ENCODE data around the gene GALNT8. TPM values are rescaled to one million over a fixed set of nuclear protein-coding genes. Genes with fewer than 3 reads are reported as not detected.

GALNT8 gene
- total RNA-seq, 1 experiment from 2014 or later, result 5.4 TPM

GRCh38 chr12:4771960-4772566 is 51.9 kb downstream of the GALNT8 start:
- no peaks in the 10 kb centered on the region for H4K20me1 ChIP-seq (ENCODE audit: control insufficient read depth, insufficient read depth, insufficient read length)
- Mint-ChIP-seq H3K4me3 (no peak overlapping the region), H3K27me3 (ENCODE audit: low read depth) (no peaks in the 10 kb centered on the region), H3K9me3 (no peaks in the 10 kb centered on the region), H3K36me3 (ENCODE audit: insufficient read depth in 1 of 3, low read depth in 3 of 3) (peaks cover 0 to 6% (median 0%) of the 10 kb centered on the region in 3 experiments; a peak in 3 of 7 replicates), H3K4me1 (no peaks in the 10 kb centered on the region), H3K27ac (peak overlapping the region in 1 of 3 experiments; percentile 10; a peak in 1 of 7 replicates)
- H2AK5ac ChIP-seq (ENCODE audit: insufficient read length, low read length), result no peak overlapping the region
- DNase-seq, result no peak
- no peaks in the 10 kb centered on the region for H3K27me3 ChIP-seq (ENCODE audit: insufficient read depth, low read length)
- H3K4ac ChIP-seq (ENCODE audit: low read depth, low read length), result no peak overlapping the region
- WGBS (ENCODE audit: extremely low coverage, insufficient read length, low lambda C conversion rate), result no CpG with 5 or more reads among the region's 11 CpGs
- H2BK5ac ChIP-seq (ENCODE audit: insufficient read length, low read length), result no peak overlapping the region
- no peak overlapping the region for H3T11ph ChIP-seq (ENCODE audit: low read length)
- H2BK15ac ChIP-seq (ENCODE audit: low read depth, low read length), result no peak overlapping the region
- no peak for TF ChIP-seq CTCF (conservative IDR thresholded peaks at IDR 0.05)
- no peak overlapping the region for H2AFZ ChIP-seq (ENCODE audit: low read length)
- H3K4me1 ChIP-seq (ENCODE audit: insufficient read depth, low read length), result no peaks in the 10 kb centered on the region
- H3K9me3 ChIP-seq (ENCODE audit: control insufficient read depth, low read depth, low read length), result no peaks in the 10 kb centered on the region
- H2BK120ac ChIP-seq (ENCODE audit: low read depth, low read length, poor library complexity, severe bottlenecking), result no peak overlapping the region
- H3K18ac ChIP-seq (ENCODE audit: insufficient read length, low read depth, low read length), result no peak overlapping the region
- no peak overlapping the region for H3K9ac ChIP-seq (ENCODE audit: extremely low read depth, insufficient read length, low read length)
- H3K27ac ChIP-seq (ENCODE audit: insufficient read length, low read depth, low read length), result no peak overlapping the region
- no peaks in the 10 kb centered on the region for H3K79me2 ChIP-seq (ENCODE audit: insufficient read depth, low read length)
- no peak overlapping the region for H4K5ac ChIP-seq (ENCODE audit: insufficient read length, low read depth, low read length)
- H4K8ac ChIP-seq (replicated peaks; ENCODE audit: insufficient read length, low read depth, low read length), result no peak overlapping the region
- no peak overlapping the region for H3K23ac ChIP-seq (ENCODE audit: insufficient read length, low read depth, low read length)
- no peak overlapping the region for H4K91ac ChIP-seq (ENCODE audit: insufficient read length, low read depth, low read length)
- H2BK20ac ChIP-seq (ENCODE audit: low read depth, low read length, poor library complexity, severe bottlenecking), result no peak overlapping the region
- no peak overlapping the region for H3K56ac ChIP-seq (ENCODE audit: insufficient read length, low read depth, low read length)
- H3K14ac ChIP-seq (ENCODE audit: insufficient read depth, low read length), result no peak overlapping the region; the same call in 1 of the 2 replicates
- H3K79me1 ChIP-seq (ENCODE audit: insufficient read depth, low read depth, low read length, poor library complexity, severe bottlenecking), result no peaks in the 10 kb centered on the region
- no peaks in the 10 kb centered on the region for H3K23me2 ChIP-seq (ENCODE audit: insufficient read length, low read depth, low read length, poor library complexity, severe bottlenecking)
- H2BK12ac ChIP-seq (ENCODE audit: insufficient read length, low read depth, low read length), result no peak overlapping the region
- H3K4me2 ChIP-seq (ENCODE audit: insufficient read depth, insufficient read length, low read length), result no peak overlapping the region

Measured in H9 (cell line).